ENCODE measurements around the gene DUOX1. TPM values are rescaled to one million over a fixed set of nuclear protein-coding genes. Genes with fewer than 3 reads are reported as not detected.

The DUOX1 gene
- total RNA-seq, 4 donors from 2014 or later: 1.5 to 4.2 (median 3.9) TPM

GRCh38 chr15:45200799-45201556 is 71.2 kb downstream of the DUOX1 start:
- Histone ChIP-seq H3K9me3 (no peaks in the 10 kb centered on the region), H3K4me3 (peak overlapping the region; percentile 59 to 88 (median 77)), H3K36me3 (no peaks in the 10 kb centered on the region), H3K27ac (peak overlapping the region; percentile 97 to 100 (median 98)), H3K27me3 (no peaks in the 10 kb centered on the region), H3K4me1 (peaks cover 0 to 32% (median 8%) of the 10 kb centered on the region in 4 donors)
- 4 to 5% methylated on average over 34 of the region's 34 CpGs for WGBS, 2 donors
- peak; percentile 82 to 85 for DNase-seq (ENCODE audit: low spot score in 2 of 2)
- TF ChIP-seq POLR2A (IDR thresholded peaks at IDR 0.05): peak in 1 of 2 donors; percentile 2
- TF ChIP-seq, protein P1, sequence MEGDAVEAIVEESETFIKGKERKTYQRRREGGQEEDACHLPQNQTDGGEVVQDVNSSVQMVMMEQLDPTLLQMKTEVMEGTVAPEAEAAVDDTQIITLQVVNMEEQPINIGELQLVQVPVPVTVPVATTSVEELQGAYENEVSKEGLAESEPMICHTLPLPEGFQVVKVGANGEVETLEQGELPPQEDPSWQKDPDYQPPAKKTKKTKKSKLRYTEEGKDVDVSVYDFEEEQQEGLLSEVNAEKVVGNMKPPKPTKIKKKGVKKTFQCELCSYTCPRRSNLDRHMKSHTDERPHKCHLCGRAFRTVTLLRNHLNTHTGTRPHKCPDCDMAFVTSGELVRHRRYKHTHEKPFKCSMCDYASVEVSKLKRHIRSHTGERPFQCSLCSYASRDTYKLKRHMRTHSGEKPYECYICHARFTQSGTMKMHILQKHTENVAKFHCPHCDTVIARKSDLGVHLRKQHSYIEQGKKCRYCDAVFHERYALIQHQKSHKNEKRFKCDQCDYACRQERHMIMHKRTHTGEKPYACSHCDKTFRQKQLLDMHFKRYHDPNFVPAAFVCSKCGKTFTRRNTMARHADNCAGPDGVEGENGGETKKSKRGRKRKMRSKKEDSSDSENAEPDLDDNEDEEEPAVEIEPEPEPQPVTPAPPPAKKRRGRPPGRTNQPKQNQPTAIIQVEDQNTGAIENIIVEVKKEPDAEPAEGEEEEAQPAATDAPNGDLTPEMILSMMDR (IDR thresholded peaks at IDR 0.05): no peak

GRCh38 chr15:45201557-45201859 is 71.7 kb downstream of the DUOX1 start:
- Histone ChIP-seq H3K36me3 (no peaks in the 10 kb centered on the region), H3K27me3 (no peaks in the 10 kb centered on the region), H3K4me1 (peaks cover 0 to 32% (median 8%) of the 10 kb centered on the region in 4 donors), H3K9me3 (no peaks in the 10 kb centered on the region), H3K27ac (peak overlapping the region; percentile 97 to 100 (median 98)), H3K4me3 (peak overlapping the region in 2 of 4 donors; percentile 68 to 88)
- DNase-seq (ENCODE audit: low spot score in 2 of 2): no peak
- TF ChIP-seq, protein P1 (IDR thresholded peaks at IDR 0.05): no peak
- 90 to 94% methylated on average over 3 of the region's 3 CpGs for WGBS, 2 donors

DNA sequence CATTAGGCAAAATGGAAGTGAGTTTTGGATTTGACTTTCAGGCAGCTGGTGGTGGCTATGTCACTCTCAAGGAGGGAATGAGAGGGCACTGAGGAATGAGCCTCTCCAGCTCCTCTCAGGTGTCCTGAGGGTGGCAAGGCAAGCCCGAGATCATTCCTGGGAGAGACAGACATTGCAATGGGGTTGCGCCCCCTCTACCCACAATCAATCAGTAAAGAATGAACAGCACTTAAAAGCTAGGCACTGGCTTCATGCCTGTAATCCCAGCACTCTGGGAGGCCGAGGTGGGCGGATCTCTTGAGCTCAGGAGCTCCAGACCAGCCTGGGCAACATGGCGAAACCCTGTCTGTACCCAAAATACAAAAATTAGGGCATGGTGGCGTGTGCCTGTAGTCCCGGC is 72.1 kb downstream of the DUOX1 start:
- peak overlapping the region in 3 of 4 donors; percentile 97 to 99 (median 98) for H3K27ac ChIP-seq

GRCh38 chr15:45203182-45203581 is 73.4 kb downstream of the DUOX1 start:
- Histone ChIP-seq H3K27ac (peak overlapping the region in 3 of 4 donors; percentile 9 to 62 (median 54)), H3K27me3 (no peaks in the 10 kb centered on the region), H3K36me3 (no peaks in the 10 kb centered on the region), H3K4me1 (peaks cover 0 to 24% (median 8%) of the 10 kb centered on the region in 4 donors), H3K9me3 (no peaks in the 10 kb centered on the region), H3K4me3 (no peak overlapping the region)
- TF ChIP-seq EP300 (IDR thresholded peaks at IDR 0.05) (peak in 1 of 2 donors; percentile 25), POLR2A (IDR thresholded peaks at IDR 0.05) (no peak)
- WGBS, 2 donors: 26 to 32% methylated on average over 4 of the region's 4 CpGs
- no peak for DNase-seq (ENCODE audit: low spot score in 2 of 2)

More for the DNA sequence above, 72.1 kb downstream of the DUOX1 start:
- Histone ChIP-seq H3K9me3 (no peaks in the 10 kb centered on the region), H3K4me1 (peaks cover 0 to 32% (median 8%) of the 10 kb centered on the region in 4 donors), H3K4me3 (no peak overlapping the region), H3K27me3 (no peaks in the 10 kb centered on the region), H3K36me3 (no peaks in the 10 kb centered on the region)
- TF ChIP-seq EP300 (IDR thresholded peaks at IDR 0.05) (no peak), POLR2A (IDR thresholded peaks at IDR 0.05) (no peak)
- TF ChIP-seq, protein P1 (IDR thresholded peaks at IDR 0.05): no peak
- no peak for DNase-seq (ENCODE audit: low spot score in 2 of 2)
- WGBS, 2 donors: 84 to 88% methylated on average over 7 of the region's 7 CpGs

DNA sequence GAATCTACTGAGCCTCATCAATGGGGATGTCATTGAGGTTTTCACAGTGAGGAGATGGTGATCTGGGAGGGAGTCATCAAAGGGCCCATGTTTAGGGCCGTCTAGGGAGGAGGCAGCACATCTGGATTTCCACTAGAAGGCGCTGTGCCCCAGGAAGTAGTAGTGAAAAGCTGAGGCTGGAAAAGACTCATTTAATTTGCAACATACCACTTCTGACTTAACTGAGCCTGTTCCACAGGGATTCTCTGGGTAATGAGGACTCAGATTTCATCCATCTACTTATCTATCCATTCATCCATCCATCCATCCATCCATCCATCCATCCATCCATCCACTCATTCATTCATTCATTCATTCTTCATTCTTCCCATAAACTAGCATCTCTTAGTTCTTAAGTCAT is 75.4 kb downstream of the DUOX1 start:
- peaks cover 0 to 24% (median 8%) of the 10 kb centered on the region in 4 donors for H3K4me1 ChIP-seq
- DNase-seq (ENCODE audit: low spot score in 2 of 2): peak in 1 of 2 donors; percentile 38
- no peaks in the 10 kb centered on the region for H3K36me3 ChIP-seq
- H3K27me3 ChIP-seq: no peaks in the 10 kb centered on the region
- TF ChIP-seq, protein P1 (IDR thresholded peaks at IDR 0.05): peak; percentile 49 to 75 (median 59)
- TF ChIP-seq POLR2A (IDR thresholded peaks at IDR 0.05): no peak
- no peak for TF ChIP-seq EP300 (IDR thresholded peaks at IDR 0.05)
- peak overlapping the region in 1 of 4 donors; percentile 21 for H3K27ac ChIP-seq
- no peaks in the 10 kb centered on the region for H3K9me3 ChIP-seq
- 0 to 3% methylated on average over 2 of the region's 2 CpGs for WGBS, 2 donors
- no peak overlapping the region for H3K4me3 ChIP-seq

All from tibial nerve (tissue), 4 donors.